Hindlimb muscle (tissue), 1 donor: ENCODE results near the gene EFNB2. TPM values are rescaled to one million over a fixed set of nuclear protein-coding genes. Genes with fewer than 3 reads are reported as not detected.

Experiments used
- DNase-seq: peaks from one replicate; pipeline ENCODE4 v3.0.0-alpha.2; 2013
- polyA plus RNA-seq: library from polyadenylated mRNA; unstranded; fragments of 120-200 nt; gene quantifications from one replicate; pipeline ENCODE4 v1.2.1, GENCODE V29; 2013; ENCODE audit not compliant: insufficient read length

Gene EFNB2
- polyA plus RNA-seq, 1 donor: 22.6 TPM

DNA sequence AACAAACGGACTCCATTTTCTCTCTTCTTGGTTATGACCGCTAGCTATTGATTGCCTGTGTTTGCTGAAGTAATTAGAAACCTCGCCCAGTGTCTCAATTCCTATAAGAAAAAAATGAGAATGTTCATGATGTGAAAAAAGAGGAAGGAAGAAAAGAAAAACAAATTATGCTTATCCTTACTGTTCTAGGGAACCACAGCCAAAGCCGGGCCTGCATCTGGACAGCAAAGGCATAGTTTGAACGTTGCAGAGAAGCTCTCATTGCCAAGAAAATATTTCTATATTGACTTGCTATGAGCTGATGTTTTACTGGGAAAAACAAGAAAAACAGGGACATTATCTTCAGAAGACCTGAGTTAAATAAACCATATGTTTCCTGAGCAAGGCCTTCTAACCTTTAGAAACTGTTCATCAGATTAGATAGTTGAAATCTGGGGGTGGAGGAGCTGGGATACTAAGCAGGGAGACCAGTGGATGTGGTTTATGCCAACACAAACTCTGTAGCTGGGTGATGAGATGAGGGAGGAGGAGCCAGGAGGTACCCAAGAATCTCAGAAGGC is 55.0 kb downstream of the EFNB2 start:
- DNase-seq: no peak

GRCh38 chr13:106479929-106480328 is 55.5 kb downstream of the EFNB2 start:
- DNase-seq: no peak

DNA sequence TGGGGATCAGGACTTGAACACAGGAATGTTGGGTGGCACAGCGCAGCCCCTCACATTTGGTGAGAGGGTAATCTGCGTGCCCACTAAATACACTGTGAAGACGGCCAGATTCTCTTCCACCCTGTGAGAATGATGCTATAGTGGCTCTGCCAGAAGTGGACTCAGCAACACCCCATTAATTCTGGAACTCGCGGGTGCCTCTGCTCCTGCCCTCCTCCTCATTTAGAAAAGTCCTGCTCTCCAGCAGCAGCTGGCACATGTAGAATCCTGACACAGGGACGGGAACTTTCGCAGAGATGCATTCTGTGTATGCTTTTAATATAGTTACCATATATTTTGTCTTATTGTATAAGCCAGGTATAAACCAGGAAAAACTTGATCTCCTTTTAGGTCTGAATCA is 57.3 kb downstream of the EFNB2 start:
- DNase-seq: no peak

DNA sequence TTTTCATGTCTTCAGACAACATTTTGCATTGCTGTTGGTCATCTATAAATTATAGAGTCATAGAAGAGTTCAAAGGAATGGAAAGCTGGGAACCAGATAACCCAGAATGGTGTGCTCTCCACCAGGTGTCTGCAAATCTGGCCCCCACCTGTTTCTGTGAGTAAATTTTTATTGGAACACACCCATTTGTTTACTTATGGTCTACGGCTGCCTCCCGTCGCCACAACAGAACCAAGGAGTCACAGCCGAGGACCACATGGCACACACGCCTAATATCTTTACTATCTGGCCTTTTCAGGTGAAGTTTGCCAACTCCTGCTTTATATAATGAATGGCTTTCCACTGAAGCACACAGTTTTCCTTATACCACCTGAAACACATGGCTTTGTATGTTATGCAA is 58.2 kb downstream of the EFNB2 start:
- no peak for DNase-seq

- DNase-seq: no peak
Measured at GRCh38 chr13:106475852-106476251, 59.6 kb downstream of the EFNB2 start.

DNA sequence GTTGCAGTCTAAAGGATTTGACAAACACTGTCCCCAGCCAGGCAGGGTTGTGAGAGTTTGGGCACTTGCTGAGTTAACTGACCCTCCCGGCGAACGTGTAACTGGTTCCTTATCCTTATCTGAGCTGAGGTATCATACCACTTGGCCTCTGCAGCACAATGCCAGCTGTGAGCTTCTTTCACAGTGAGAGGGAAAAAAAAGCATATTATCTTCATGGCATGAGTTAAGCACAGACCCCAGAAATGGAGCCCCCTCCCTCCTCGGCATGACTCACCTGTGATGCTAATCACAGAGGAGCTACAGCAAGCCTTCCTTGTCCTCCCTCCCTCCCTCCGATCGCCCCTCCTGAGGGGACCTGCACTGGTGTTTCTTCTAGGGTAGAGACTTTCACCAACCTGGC is 60.5 kb downstream of the EFNB2 start:
- no peak for DNase-seq

DNA sequence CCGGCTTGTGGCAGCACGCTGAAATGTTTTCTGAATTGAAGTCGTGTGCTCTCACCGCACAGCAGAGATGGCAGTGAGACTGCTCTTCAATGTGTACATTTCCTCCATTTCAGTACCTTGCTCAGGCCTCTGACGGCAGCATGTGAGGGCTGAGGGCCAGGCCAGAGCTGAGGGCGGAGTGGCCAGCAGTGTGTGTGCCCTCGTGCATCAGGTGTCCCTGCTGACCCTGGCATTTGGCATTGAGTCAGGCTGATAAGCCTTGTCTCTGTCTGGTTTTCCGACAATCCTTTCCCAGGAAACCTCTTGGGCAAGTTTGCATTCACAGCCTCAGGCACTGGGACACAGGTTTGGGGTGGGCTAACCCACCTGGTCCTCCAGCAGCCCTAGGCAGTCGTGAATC is 62.3 kb downstream of the EFNB2 start:
- no peak for DNase-seq

- DNase-seq: no peak
Measured at GRCh38 chr13:106472621-106473020, 62.8 kb downstream of the EFNB2 start.

GRCh38 chr13:106471957-106472543 is 63.4 kb downstream of the EFNB2 start:
- DNase-seq: no peak

DNA sequence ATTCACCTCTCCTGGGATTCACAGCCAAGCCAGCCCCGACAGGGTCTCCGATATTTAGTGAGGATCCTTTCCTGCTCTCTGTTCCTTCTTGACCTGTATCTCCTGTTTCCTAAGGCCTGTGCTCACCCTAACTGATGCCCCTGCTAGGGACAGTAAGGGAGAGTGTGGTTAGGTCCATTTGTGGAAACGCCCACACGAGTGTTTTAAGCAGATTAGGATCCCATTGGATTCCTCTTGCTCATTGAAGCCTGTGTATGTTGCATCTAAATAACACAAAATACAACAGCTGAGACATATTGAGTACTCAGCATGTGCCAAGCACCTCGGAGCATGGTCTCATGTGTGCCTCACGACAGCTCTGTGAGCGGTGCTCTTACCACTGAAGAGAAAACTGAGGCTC is 64.9 kb downstream of the EFNB2 start:
- DNase-seq: no peak

- no peak for DNase-seq
Measured at GRCh38 chr13:106468744-106469590, 66.5 kb downstream of the EFNB2 start.

GRCh38 chr13:106468207-106468606 is 67.3 kb downstream of the EFNB2 start:
- no peak for DNase-seq

DNA sequence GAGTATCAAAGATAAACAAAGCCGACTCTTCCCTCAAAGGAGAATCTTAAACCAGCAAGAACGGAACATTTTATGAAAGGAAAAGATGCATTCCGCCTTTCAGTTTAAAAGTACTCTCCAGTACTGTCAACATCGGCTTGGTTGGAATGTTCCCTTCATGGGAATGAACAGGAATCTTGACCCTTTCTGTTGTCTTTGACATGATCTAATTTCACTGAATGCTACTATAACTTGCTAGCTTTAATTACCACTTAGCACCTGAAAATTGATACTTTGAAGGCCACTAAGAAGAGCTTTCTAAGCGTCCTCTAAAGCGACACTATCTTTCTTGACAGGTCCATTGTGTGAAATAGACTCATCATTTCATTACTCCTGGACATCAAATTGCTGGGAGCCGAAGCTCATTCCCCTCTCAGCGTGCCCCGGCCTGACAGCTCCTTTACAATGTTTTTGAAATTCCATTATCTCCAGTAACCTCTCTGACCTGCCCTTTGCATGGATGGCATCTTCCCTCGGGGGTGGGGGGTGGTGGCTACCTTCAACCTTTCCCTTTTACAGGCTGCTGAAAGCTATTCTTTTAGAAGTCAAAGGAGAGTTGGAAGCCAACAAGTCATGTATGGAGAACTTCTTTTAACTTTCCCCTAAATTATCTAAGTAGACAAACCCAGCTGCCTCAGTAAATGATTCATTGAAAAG is 67.9 kb downstream of the EFNB2 start:
- no peak for DNase-seq

DNA sequence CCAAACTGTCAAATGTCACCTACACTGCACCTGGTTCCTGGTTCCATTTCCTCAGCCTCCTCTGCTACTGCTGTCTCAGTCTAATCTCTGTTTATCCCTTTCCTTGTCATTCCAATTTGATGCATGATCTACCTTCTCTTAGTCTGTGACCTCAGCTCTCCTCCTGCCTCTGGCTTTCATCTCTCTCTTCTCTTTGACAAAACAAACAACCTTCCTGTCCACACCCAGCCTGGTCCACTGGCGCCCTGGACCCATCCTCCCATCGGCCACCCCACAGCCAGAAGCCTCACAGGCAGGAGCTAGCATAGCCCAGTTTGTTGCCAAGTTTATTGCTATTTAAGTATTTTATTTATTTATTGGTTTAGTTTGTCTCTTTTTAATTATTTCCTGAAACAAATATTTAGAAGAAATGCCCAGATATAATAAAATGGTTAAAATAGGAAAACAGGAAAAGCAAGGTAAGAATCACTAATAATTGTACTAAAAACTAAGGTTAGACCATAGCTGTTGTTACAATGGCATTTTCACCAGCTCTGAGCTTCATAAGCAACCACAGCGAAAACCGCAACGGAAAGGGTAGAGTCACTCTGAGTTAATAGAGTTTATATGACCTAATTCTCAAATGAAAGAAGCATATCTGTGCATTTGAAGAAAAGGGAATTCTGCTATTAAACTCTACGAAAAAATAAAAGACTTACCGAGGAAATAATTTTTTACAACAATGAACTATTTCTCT is 68.6 kb downstream of the EFNB2 start:
- no peak for DNase-seq

- no peak for DNase-seq
Measured at GRCh38 chr13:106464076-106464475, 71.4 kb downstream of the EFNB2 start.

DNA sequence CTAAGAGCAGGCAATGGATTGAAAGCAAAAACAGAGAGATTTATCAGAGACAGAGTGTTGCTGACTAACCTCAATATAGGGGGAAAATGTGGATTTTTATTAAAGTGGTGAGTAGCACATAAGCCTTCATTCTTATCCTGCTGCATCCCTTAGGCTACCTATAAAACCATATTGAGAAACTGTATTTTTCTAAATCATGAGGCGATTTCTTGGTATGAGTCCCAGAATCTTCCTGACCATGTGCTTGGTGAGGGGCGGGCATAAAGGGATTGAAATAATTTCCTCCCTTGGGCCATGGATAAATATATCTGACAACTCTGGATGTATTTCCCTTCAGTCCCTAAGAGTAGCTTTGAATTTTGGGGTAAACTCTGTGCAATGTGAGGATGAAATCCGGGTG is 72.8 kb downstream of the EFNB2 start:
- DNase-seq: no peak

DNA sequence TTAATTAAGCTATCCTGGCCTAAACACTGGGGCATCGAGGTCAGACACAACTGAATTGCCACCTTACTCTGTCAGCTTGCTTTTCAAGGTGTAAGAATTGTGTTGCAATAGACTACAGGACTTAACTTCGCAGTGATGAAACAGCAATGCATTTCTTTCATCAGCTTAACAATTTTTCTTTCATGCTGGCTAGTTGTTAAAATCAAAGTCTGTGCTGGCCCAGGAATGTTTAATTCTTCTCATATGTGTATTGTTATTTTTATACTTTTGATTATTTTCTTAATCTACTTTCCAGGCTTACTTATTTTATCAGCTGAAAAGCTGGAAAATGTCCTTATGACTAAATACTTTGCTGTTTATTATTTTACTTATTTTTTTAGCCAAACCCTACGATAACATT is 79.7 kb downstream of the EFNB2 start:
- DNase-seq: no peak

- no peak for DNase-seq
Measured at GRCh38 chr13:106455190-106455589, 80.3 kb downstream of the EFNB2 start.

DNA sequence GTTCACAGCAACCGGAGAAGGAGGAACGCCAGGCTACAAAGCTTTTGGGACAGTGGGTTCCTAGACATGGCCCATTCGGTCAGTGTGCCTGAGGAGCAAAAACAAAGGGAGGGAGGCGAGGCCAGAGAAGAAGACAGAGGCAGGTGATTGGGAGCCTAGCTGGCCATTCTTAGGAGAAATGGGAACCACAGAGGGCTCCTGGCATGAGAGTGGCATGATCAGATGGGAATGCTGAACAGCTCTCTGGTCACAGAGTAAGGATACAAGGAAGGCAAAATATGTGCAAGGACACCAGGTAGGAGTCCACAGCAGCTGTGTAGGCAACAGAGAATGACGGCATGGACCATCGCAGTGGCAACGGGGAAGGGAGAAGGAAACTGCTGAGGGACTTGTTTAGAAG is 82.4 kb downstream of the EFNB2 start:
- DNase-seq: no peak

DNA sequence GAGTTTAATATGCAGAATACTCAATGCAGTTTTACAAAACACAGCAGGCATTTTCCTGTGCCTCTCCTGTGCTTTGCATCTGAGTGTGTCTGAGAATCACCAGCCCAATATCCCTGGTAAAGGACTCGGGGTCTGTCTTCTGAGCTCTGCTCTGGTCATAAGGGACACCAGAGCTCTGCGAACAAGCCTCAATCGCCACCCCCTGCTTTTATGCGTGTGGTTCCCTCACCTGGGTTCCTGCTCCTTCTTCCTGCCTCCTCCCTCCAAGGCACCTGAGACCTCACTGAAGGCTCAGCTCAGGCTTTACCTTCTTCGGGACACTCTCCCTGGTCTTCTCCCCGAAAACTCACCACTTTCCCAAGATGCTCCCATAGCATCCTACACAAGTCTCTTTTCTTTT is 84.5 kb downstream of the EFNB2 start:
- no peak for DNase-seq

GRCh38 chr13:106449096-106449495 is 86.4 kb downstream of the EFNB2 start:
- DNase-seq: no peak

- no peak for DNase-seq
Measured at GRCh38 chr13:106445996-106446395, 89.5 kb downstream of the EFNB2 start.
